GM18868 (cell line): ENCODE data around the gene HGFAC.
"Not testable (repeated sequence)": the region's sequence is repeated elsewhere in the genome, so short reads cannot be mapped to it uniquely, and the experiment has no call there.

Experiments used
- ATAC-seq: cut with Tn5 transposase; IDR thresholded peaks from one replicate; pipeline ENCODE4 v1.9.1; 2021; ENCODE audit warnings: mild to moderate bottlenecking, moderate library complexity; ENCODE audit not compliant: unreplicated experiment

HGFAC gene

GRCh38 chr4:3410401-3411135, 31.2 kb upstream of the HGFAC start:
- no peak for ATAC-seq

- not testable (repeated sequence) for ATAC-seq
These were observed 30.6 kb upstream of the HGFAC start for GRCh38 chr4:3411190-3411589.

GRCh38 chr4:3411676-3412075, 30.1 kb upstream of the HGFAC start:
- no peak for ATAC-seq

GRCh38 chr4:3412257-3413020, 29.3 kb upstream of the HGFAC start:
- ATAC-seq, result no peak

- no peak for ATAC-seq
These were observed 28.5 kb upstream of the HGFAC start for GRCh38 chr4:3413217-3413671.

GRCh38 chr4:3413675-3414420, 27.9 kb upstream of the HGFAC start:
- ATAC-seq, result no peak

GRCh38 chr4:3414421-3415279, 27.1 kb upstream of the HGFAC start:
- no peak for ATAC-seq

- ATAC-seq, result no peak
These were observed 26.2 kb upstream of the HGFAC start for GRCh38 chr4:3415471-3416141.

GRCh38 chr4:3416270-3416669, 25.5 kb upstream of the HGFAC start:
- ATAC-seq, result no peak

GRCh38 chr4:3416821-3417221, 24.9 kb upstream of the HGFAC start:
- ATAC-seq, result no peak

- ATAC-seq, result no peak
These were observed 24.3 kb upstream of the HGFAC start for GRCh38 chr4:3417448-3417847.

- ATAC-seq, result no peak
These were observed 23.6 kb upstream of the HGFAC start for GRCh38 chr4:3418029-3418762.

- no peak for ATAC-seq
These were observed 21.7 kb upstream of the HGFAC start for GRCh38 chr4:3419836-3420605.

GRCh38 chr4:3420606-3420955, 21.2 kb upstream of the HGFAC start:
- no peak for ATAC-seq

GRCh38 chr4:3420956-3421355, 20.8 kb upstream of the HGFAC start:
- ATAC-seq, result no peak

GRCh38 chr4:3421470-3421869, 20.3 kb upstream of the HGFAC start:
- no peak for ATAC-seq

- ATAC-seq, result no peak
These were observed 19.4 kb upstream of the HGFAC start for GRCh38 chr4:3422241-3422801.

GRCh38 chr4:3422808-3423297, 18.9 kb upstream of the HGFAC start:
- no peak for ATAC-seq
